HG02571 (cell line): ENCODE measurements around the gene ZNF653.

ENCODE experiments used
- ATAC-seq: cut with Tn5 transposase; IDR thresholded peaks from one replicate; pipeline ENCODE4 v1.9.1; 2021; ENCODE audit warnings: mild to moderate bottlenecking, moderate library complexity; ENCODE audit not compliant: unreplicated experiment

Gene ZNF653

GRCh38 chr19:11505504-11506100, at the start of gene ZNF653:
Gene ZNF653 (minus strand): TSS chr19:11505839. CDS start chr19:11505786, 53 bp downstream.
- ATAC-seq = peak; percentile 60

DNA sequence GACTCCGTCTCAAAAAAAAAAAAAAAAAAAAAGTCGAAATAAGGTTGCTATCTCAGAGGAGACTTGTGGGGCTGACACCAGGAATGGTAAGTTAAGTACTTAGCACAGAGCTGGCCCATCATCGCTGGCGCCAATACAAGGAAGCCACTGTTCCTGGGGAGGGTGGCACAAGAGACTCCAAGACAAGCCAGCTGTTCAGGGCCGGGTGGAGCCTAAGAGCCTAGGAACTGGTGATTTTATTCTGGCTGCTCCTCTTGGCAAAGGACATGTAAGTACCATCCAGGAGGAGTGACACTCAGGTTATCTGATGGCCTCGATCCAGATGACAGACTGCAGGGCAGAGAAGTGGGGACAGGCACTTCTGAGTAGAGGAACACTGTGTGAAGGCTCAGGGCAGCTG, 49.6 kb upstream of the ZNF653 start:
- ATAC-seq = no peak

- ATAC-seq = no peak
Observed at GRCh38 chr19:11554160-11554559, 48.5 kb upstream of the ZNF653 start.

DNA sequence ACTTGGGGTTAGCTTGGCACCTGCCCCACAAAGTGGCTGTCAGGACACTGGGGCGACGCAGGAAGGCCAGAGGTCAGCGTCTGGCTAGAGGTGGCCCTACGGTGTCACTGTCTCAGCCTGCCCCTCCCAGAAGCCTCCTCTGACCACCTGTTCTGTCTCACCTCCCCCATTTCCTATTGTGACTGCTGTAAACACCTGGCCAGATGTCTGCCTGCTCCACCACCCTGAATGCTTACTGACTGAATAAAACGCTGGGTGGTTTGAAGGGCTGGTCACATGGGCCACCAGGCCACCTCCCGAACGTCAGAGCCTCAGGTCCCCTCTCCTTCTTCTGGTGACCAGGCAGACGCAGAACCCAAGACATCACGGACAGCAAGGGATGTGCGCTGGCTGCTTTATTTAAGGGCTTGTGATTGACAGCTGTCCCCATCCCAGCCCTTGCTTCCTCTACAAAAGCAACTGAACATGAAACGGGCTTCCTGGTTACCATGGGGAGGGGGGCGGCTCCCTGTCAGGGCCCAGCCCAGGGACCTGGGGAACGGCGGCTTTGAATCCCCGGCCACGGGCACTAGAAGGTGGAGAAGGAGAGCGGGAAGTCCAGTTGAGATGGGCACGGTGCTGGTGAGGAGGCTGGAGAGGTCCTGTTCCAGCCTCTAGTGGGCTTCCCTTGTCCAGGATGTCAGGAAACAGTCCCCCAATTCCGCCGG, 47.2 kb upstream of the ZNF653 start:
- ATAC-seq = no peak

- no peak for ATAC-seq
Observed at GRCh38 chr19:11551603-11552235, 46.1 kb upstream of the ZNF653 start.

DNA sequence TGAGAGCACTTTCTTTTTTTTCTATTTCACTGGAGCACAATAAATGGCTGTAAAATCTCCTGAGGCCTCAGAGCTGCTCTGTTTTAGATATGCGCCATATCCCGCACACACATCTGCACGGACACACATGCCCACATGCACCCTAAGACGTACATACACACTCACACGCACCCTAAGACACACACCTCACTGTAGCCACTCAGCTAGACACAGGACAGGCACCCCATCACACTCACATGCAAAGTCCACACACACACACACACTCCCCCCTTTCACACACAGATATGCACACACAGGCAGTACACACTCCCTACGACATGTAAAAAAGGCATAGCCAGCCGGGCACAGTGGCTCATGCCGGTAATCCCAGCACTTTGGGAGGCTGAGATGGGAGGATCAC, 44.6 kb upstream of the ZNF653 start:
- ATAC-seq = no peak

- ATAC-seq = no peak
Observed at GRCh38 chr19:11549386-11549953, 43.8 kb upstream of the ZNF653 start.

- ATAC-seq = no peak
Observed at GRCh38 chr19:11547929-11548700, 42.5 kb upstream of the ZNF653 start.

DNA sequence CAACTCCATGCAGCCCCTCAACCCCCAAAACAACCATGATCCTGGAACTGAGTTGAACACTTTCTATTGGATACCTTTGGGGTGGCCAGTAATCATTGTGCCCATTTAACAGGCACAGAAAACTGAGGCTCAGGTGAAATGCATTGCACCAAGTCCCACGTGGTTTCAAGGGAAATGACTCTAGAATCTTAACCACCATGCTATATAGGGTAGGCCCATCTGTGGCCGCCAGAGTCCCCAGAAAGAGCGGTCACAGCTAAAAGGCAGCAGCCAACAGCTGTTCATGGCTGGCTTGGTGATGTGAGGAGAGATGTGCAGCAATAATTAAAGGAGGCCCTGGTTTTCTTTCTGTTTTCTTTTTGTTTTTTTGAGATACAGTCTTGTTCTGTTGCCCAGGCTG, 35.6 kb upstream of the ZNF653 start:
- ATAC-seq = no peak

- ATAC-seq = no peak
Observed at GRCh38 chr19:11540645-11541044, 35.0 kb upstream of the ZNF653 start.

GRCh38 chr19:11539495-11540365, 34.1 kb upstream of the ZNF653 start:
- ATAC-seq = no peak

GRCh38 chr19:11538232-11539036, 32.8 kb upstream of the ZNF653 start, which contains the start of gene CNN1:
Gene CNN1 (plus strand): TSS chr19:11538851. CDS start chr19:11538928, 77 bp downstream.
- no peak for ATAC-seq

- no peak for ATAC-seq
Observed at GRCh38 chr19:11535792-11536595, 30.4 kb upstream of the ZNF653 start.

- ATAC-seq = no peak
Observed at GRCh38 chr19:11534948-11535347, 29.3 kb upstream of the ZNF653 start.

DNA sequence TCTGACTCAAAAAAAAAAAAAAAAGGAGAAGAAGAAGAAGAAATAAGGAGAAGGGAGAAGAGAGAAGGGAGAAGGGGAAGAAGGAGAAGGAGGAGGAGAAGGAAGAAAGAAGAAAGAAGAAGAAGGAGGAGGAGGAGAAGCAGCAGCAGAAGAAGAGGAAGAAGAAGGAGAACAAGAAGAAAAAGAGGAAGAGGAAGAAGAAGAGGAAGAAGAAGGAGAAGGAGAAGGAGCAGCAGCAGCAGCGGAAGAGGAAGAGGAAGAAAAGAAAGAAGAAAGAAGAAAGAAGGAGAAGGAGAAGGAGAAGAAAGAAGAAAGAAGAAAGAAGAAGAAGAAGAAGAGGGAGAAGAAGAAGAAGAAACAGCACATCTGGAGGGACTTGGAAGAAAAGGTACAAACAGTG, 28.9 kb upstream of the ZNF653 start:
- ATAC-seq = no peak

DNA sequence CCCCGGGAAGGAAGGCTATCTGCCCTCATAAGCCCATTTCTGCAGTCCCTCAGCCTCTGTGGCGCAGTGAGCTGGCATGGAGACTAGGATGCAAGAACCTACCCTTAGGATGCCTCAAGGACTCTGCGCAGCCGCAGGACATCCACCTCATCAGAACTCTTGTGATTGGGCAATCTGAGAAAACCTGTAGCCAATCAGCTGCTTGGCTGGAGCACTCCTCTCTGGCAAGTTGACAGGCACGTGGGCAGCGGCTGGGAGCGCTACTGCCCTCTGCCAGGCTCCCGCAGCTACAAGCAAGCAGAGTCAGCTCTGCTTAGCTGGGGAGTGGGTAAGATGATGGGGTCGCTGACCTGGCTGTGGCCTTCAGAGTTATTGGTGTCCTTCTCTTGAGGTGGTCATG, 24.8 kb upstream of the ZNF653 start:
- no peak for ATAC-seq

DNA sequence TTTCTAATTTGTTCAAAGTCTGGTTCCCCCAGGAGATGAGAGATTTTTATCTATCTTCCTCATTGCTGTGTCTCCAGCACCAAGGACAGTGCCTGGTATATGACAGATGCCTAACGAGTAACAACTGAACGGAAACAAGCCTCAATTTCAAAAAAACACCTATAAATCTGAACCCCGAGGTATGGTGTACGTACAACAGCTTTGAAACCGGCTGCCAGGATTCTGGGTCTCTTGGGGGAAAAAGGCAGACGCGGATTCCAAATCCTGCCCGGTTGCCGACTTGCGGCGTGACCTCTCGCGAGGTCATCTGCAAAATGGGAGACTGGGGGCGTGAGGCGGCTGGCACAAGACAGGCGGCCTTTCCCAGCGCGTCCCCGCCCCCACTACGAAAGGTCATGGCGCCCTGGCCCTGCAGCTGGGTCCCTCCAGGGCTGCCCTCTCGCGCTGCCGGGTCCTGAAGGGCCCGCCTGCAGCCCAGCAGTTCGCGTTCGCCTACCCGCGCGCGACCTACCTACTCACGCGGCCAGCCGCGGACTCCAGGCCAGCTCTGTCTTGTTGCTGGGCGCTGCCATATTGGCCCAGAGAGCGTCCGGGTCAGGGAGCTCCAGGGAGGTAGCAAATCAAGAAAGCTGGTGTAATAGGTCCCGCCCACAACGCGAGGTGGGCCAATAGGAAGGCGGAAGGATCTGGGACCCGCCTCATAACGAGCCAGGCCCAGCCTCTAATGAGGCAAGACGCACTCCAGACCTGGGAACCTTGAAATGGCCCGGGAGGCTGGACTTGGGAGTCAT, 23.1 kb upstream of the ZNF653 start, which contains the start of gene ECSIT:
ECSIT (minus strand) TSS at position 584 of the 791 bp plus-strand sequence. CDS start 9,964 bp downstream, outside the sequence.
- ATAC-seq = peak; percentile 96
